ENCODE data around the gene PROCA1.

DNA sequence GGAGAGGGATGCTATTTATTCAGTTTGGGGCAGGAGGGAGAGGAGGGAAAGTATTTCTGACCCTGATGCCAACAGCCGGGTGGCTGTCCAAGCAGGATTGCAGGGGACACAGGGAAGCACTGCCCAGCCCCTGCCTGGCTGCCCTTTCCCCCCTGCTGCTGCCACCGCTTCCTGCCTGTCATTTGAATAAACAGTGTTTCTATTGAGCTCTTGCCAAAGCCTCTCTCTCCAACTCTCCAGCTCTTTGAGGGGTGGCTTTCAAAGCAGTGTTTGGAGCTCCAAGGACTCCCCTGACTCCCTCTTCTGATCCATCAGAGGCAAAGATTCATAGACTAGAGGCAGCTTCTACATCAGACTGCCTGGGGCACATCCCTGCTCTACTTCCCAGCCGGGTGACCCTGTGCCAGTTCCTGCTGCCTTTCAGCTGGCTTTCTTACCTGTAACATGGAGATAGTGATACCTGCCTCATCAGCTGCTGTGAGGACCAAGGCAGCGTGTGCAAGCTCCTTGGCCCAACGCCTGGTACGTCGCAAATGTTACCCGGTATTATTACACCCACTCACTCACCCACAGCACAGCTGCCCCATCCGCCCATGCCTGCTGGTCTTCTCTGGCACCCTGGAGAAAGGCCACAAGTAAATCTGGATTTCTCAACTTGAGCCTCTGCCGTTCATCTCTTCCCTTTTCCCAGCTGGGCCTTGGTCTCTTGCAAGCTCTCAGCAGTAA, 9.5 kb downstream of the PROCA1 start:
- TF ChIP-seq, protein P1, sequence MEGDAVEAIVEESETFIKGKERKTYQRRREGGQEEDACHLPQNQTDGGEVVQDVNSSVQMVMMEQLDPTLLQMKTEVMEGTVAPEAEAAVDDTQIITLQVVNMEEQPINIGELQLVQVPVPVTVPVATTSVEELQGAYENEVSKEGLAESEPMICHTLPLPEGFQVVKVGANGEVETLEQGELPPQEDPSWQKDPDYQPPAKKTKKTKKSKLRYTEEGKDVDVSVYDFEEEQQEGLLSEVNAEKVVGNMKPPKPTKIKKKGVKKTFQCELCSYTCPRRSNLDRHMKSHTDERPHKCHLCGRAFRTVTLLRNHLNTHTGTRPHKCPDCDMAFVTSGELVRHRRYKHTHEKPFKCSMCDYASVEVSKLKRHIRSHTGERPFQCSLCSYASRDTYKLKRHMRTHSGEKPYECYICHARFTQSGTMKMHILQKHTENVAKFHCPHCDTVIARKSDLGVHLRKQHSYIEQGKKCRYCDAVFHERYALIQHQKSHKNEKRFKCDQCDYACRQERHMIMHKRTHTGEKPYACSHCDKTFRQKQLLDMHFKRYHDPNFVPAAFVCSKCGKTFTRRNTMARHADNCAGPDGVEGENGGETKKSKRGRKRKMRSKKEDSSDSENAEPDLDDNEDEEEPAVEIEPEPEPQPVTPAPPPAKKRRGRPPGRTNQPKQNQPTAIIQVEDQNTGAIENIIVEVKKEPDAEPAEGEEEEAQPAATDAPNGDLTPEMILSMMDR (IDR thresholded peaks at IDR 0.05; ENCODE audit: poor library complexity): no peak
- TF ChIP-seq EZH2 (IDR thresholded peaks at IDR 0.05; ENCODE audit: borderline replicate concordance) (no peak), EZH2phosphoT487 (IDR thresholded peaks at IDR 0.05; ENCODE audit: low read depth, severe bottlenecking, unreplicated experiment) (no peak)

Measured in hepatocyte (in vitro differentiated cells).